Kidney tubule cell (primary cell): ENCODE results near the gene RTEL1.

Experiments
- DNase-seq: peaks from one replicate; pipeline ENCODE4 v3.0.0-alpha.2; 2018; ENCODE audit warnings: low spot score

The RTEL1 gene

DNA sequence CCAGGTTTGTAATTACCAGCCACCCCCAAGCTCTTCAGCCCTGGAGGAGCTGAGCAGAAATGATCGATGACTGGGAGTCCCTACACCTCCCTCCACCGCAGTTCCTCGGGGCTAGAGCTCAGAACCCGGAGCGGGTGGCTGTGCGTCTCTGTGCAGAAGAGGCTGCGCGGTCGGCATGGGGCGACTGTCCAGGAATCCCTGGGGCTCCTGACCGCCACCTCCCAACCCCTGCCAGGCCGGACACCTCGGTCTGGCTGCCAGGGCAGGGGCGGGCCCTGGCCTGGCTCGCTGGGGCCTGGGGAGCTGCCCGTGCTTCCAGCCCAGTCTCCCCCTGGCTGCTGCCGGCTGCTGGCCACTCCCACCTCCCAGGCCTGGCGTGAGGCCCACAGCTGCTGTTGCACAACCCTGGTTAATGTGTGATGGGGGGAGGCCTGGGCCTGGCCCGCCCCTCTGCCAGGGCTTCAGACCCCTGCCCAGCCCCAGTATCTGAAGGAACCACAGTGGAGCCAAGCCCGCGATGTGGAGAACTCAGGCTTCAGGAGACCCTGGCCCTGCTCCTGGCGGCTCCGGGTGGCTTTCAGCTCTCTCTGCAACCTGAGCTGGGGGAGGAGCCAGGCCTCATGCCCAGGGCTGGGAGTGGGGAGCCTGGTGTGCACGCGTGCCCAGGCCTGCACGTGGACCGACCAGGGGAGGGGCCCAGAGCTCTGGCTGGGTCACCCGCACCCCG, 82.7 kb downstream of the RTEL1 start:
- peak; percentile 91 for DNase-seq

DNA sequence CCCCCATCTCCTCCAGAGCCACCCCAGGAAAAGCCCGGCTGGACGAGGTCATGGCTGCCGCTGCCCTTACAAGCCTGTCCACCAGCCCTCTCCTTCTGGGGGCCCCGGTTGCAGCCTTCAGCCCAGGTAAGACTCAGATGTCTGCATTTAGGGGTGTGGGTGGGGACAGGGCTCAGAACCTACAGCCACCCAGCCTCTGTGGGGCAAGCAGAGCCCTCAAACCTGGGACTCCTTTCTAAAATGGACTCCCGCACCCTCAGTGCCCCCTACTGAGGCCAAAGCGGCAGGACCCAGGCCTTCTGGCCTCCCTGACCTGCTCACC, 83.2 kb downstream of the RTEL1 start:
- no peak for DNase-seq

DNA sequence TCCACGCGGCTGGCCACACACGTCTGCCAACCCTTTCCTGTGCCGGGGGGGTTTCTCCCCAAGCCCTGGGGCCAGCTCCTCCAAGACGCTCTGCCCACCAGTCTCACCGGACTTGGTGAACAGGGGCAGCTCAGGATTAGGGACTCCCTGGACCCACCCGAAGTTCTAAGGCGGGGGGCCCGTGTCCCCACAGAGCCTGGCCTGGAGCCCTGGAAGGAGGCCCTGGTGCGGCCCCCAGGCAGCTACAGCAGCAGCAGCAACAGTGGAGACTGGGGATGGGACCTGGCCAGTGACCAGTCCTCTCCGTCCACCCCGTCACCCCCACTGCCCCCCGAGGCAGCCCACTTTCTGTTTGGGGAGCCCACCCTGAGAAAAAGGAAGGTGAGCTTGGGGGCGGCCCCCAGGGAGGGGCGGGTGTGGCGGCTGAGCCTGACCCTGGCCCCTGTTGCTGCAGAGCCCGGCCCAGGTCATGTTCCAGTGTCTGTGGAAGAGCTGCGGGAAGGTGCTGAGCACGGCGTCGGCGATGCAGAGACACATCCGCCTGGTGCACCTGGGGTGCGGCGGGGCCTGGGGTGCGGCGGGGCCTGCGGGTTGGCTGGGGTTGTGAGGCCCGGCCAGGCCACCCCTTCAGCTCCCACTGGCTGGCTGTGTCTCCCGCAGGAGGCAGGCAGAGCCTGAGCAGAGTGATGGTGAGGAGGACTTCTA, 83.7 kb downstream of the RTEL1 start:
- DNase-seq = no peak

DNA sequence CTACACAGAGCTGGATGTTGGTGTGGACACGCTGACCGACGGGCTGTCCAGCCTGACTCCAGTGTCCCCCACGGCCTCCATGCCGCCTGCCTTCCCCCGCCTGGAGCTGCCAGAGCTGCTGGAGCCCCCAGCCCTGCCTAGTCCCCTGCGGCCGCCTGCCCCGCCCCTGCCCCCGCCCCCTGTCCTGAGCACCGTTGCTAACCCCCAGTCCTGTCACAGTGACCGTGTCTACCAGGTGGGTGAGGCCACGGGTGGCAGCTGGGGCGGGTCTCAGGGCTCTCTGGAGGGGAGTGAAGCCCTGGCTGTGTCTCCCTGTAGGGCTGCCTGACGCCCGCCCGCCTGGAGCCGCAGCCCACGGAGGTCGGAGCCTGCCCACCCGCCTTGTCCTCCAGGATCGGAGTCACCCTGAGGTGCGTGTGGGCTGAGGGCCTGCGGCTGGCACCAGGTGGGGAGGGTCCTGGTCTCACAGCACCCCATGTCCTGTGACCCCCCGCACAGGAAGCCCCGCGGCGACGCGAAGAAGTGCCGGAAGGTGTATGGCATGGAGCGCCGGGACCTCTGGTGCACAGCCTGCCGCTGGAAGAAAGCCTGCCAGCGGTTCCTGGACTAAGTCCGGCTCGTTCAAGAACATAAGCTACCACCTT, 84.4 kb downstream of the RTEL1 start:
- DNase-seq = no peak

DNA sequence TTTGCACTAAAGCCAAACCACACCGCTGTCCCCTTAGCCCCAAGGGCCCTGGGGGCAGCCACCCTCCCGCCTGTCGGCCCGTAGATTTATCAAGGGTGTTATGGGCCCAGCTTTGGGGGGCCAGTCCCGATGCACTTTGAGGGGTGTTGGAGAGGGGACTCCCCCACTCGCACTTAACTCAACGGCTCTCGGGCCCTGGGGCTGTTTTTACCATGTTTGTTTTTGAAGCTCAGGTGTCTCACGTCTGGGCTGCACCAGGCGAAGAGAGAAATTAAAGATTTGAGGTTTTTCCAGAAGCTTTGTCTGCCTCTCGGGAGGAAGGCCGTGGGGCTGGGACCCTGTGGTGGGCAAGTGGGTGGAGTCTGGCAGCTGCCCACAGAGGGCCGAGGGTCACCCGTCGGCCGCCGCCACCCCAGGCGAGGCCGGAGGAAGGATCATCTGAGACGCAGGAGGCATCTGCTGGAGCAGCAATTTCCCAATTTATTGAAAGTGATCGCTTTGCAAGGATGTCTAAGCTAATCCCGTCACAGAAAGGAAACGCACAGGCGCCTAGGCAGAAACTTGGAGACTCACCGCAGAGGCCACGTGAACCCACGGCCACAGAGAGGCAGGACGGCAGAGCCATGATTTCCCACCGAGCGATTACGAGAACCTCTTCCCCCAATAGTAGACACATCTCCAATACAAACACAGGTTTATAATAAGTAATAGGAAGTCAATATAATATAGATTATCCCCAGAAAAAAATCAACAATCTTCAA, 85.3 kb downstream of the RTEL1 start:
- DNase-seq = no peak

DNA sequence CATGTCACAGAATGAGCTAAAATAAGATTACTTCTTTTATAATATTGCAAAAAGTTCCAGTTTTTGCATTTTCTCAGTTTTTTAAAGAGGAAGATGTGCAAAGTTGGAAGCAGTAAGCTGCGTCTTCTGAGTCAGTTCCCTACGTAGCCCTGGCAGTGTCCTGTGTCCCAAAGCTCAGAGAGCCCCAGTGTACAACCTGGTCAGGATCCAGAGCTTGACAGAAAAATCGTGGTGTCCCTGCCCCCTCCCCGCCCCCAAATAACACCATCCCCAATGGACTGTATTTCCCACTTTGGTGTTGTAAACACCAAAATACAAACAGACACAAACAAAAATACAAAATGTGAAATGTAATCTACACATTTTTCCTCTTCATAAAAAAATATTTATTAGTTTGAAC, 86.0 kb downstream of the RTEL1 start:
- no peak for DNase-seq

DNA sequence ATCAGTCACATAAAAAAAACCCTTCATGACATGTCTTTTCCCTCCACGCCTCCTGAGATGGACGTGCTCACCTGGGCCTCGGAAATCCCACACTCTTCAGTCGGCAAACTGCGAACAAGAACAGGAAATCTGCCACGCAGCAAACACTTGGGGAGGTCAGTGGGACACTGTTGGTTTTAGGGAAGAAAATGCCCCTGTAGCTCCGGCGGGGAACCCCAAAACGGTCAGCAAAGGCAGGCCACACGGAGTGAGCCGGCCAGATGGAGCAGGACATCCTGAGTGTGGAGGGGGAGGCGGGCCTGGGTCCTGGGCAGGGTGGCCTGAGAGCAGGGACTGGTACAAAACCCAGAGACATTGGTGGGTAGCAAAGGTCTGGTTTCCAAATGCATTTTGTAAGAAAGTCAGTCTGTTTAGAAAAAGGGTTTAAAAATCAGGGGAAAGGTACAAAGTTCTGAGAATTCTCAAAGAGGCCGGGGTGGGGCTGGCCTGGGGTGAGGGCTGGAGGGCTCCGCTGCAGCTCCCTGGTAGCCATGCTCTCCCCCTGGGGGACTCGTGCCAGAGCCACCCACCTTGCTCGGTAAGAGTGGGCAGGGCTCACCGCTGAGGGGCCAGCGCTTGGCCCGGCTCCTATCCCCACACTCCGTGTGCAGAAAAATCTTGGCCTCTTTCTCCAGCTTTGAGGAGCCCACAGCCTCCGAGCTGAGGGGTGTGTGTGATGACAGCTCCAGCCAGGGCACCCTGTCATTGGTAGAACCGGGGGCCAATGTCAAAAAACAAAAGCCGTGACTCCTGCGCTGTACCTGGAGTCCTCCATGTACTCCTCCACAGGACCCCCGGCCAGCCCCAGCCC, 86.7 kb downstream of the RTEL1 start:
- no peak for DNase-seq

DNA sequence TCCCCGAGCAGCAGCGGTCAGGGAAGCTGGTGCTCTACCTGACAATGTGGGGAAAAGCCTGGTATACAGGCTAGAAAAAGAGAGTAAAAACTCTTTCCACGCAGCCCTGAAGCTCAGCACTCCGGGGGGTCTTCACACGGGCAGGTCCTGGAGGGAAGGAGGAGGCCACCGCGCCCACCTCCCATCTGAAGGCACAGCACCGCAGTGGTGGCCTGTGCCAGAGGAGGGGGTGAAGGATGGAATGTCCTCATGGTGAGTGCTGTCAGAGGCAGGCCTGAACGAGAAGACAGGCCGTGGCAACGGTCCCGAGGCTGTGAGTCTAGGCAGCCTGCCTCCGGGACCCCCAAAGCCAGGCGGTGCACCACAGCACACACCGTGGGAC, 87.3 kb downstream of the RTEL1 start:
- no peak for DNase-seq
